ENCODE measurements around the gene KDM4C. TPM values are rescaled to one million over a fixed set of nuclear protein-coding genes. Genes with fewer than 3 reads are reported as not detected.

KDM4C gene
- total RNA-seq, 2 experiments from 2014 or later: 60.1 to 61.3 TPM

- DNase-seq: no peak
- H3K4me1 ChIP-seq (ENCODE audit: insufficient read depth, low read length): no peaks in the 10 kb centered on the region
- ChIA-PET POLR2A (no interaction called here), CTCF (no interaction called here)
- no peaks in the 10 kb centered on the region for H3K27me3 ChIP-seq (ENCODE audit: control insufficient read depth in 1 of 2, insufficient read depth in 2 of 2, low read length in 2 of 2)
- H3K27ac Mint-ChIP-seq: no peak overlapping the region
- H3K9me3 Mint-ChIP-seq: no peaks in the 10 kb centered on the region
- H3K4me1 Mint-ChIP-seq (ENCODE audit: low read depth): no peaks in the 10 kb centered on the region
- H3K36me3 ChIP-seq (ENCODE audit: insufficient read depth, low read length): no peaks in the 10 kb centered on the region
- H3K4me3 Mint-ChIP-seq: no peak overlapping the region
- ATAC-seq (ENCODE audit: poor library complexity): no peak
- intact Hi-C loops (cut with DNase I, micrococcal nuclease): no loop called here
- H3K27ac ChIP-seq (ENCODE audit: low read depth in 1 of 2, low read length in 2 of 2): no peak overlapping the region
- TF ChIP-seq CTCF (IDR thresholded peaks at IDR 0.05): no peak
- no peaks in the 10 kb centered on the region for H3K36me3 Mint-ChIP-seq (ENCODE audit: low read depth)
- H3K4me3 ChIP-seq (ENCODE audit: low read length): no peak overlapping the region
- H3K9me3 ChIP-seq (ENCODE audit: control insufficient read depth in 1 of 2, insufficient read depth in 1 of 2, low read length in 2 of 2): no peaks in the 10 kb centered on the region
- H3K27me3 Mint-ChIP-seq: no peaks in the 10 kb centered on the region
Observed at GRCh38 chr9:7206221-7206758, 448.5 kb downstream of the KDM4C start.

- no peaks in the 10 kb centered on the region for H3K4me1 ChIP-seq (ENCODE audit: insufficient read depth, low read length)
- H3K36me3 ChIP-seq (ENCODE audit: insufficient read depth, low read length): no peaks in the 10 kb centered on the region
- H3K27me3 ChIP-seq (ENCODE audit: control insufficient read depth in 1 of 2, insufficient read depth in 2 of 2, low read length in 2 of 2): no peaks in the 10 kb centered on the region
- Mint-ChIP-seq H3K9me3 (no peaks in the 10 kb centered on the region), H3K27me3 (no peaks in the 10 kb centered on the region), H3K4me1 (ENCODE audit: low read depth) (no peaks in the 10 kb centered on the region), H3K4me3 (no peak overlapping the region), H3K36me3 (ENCODE audit: low read depth) (no peaks in the 10 kb centered on the region), H3K27ac (no peak overlapping the region)
- CTCF ChIA-PET: no interaction called here
- POLR2A ChIA-PET: no interaction called here
- TF ChIP-seq CTCF (IDR thresholded peaks at IDR 0.05): no peak
- intact Hi-C loops (cut with DNase I, micrococcal nuclease): no loop called here
- H3K27ac ChIP-seq (ENCODE audit: low read depth in 1 of 2, low read length in 2 of 2): no peak overlapping the region
- H3K4me3 ChIP-seq (ENCODE audit: low read length): no peak overlapping the region
- no peaks in the 10 kb centered on the region for H3K9me3 ChIP-seq (ENCODE audit: control insufficient read depth in 1 of 2, insufficient read depth in 1 of 2, low read length in 2 of 2)
- no peak for DNase-seq
- ATAC-seq (ENCODE audit: poor library complexity): no peak
Observed at GRCh38 chr9:7209016-7209715, 451.4 kb downstream of the KDM4C start.

DNA sequence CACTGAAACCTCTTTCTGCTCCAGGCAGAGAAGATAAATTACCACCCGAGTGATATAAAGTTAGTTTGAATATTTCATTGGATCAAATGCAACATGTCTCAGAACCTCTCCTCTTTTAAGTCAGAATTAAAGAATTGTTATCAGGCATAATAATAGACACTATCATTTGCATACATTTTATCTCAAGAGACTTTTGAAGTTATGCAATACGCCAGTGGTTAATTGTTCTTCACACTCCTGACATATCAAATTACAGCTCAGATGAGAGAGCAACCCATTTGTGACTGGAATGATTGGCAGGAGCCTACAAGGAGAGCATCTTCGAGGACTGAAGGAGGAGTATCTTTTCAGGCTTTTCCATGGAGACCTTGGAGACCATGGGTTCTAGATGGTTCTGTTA is 452.2 kb downstream of the KDM4C start:
- Histone ChIP-seq H3K4me3 (ENCODE audit: low read length) (no peak overlapping the region), H3K27me3 (ENCODE audit: control insufficient read depth in 1 of 2, insufficient read depth in 2 of 2, low read length in 2 of 2) (peaks cover 0 to 3% of the 10 kb centered on the region in 2 experiments), H3K9me3 (ENCODE audit: control insufficient read depth in 1 of 2, insufficient read depth in 1 of 2, low read length in 2 of 2) (no peaks in the 10 kb centered on the region), H3K4me1 (ENCODE audit: insufficient read depth, low read length) (no peaks in the 10 kb centered on the region), H3K36me3 (ENCODE audit: insufficient read depth, low read length) (no peaks in the 10 kb centered on the region), H3K27ac (ENCODE audit: low read depth in 1 of 2, low read length in 2 of 2) (no peak overlapping the region)
- POLR2A ChIA-PET: no interaction called here
- Mint-ChIP-seq H3K4me3 (no peak overlapping the region), H3K4me1 (ENCODE audit: low read depth) (no peaks in the 10 kb centered on the region), H3K36me3 (ENCODE audit: low read depth) (no peaks in the 10 kb centered on the region), H3K27me3 (no peaks in the 10 kb centered on the region), H3K27ac (no peak overlapping the region), H3K9me3 (no peaks in the 10 kb centered on the region)
- intact Hi-C loops (cut with DNase I, micrococcal nuclease): loop anchor here in 1 of 2 experiments (5.0 kb wide), 1 partner anchor 317 kb away; no protein-coding TSS in a partner anchor
- no peak for TF ChIP-seq CTCF (IDR thresholded peaks at IDR 0.05)
- DNase-seq (no peak), ATAC-seq (ENCODE audit: poor library complexity) (no peak)
- CTCF ChIA-PET: no interaction called here
